Vagina (tissue), 2 donors: ENCODE results near the gene TRNT1.

Experiments
- POLR2A ChIP-seq, 2 donors: fragments of 450-650 bp; IDR thresholded peaks; one replicate each; pipeline ENCODE4 v1.6.1; 2017; ENCODE audit warnings: antibody characterized with exemption in 2 of 2, mild to moderate bottlenecking in 2 of 2, moderate library complexity in 2 of 2
- POLR2AphosphoS5 ChIP-seq, 2 donors: sonication (generic); formaldehyde crosslinking; IDR thresholded peaks; one replicate each; pipeline ENCODE4 v1.9.0; 2017; ENCODE audit warnings: antibody characterized with exemption in 2 of 2, mild to moderate bottlenecking in 2 of 2, low read depth in 1 of 2; ENCODE audit not compliant: insufficient read depth in 1 of 2
- TF ChIP-seq, protein P1 (sequence below), 3 experiments: fragments of 450-650 bp in 2 of 3; fragments of 200-600 bp in 1 of 3; sonication (generic) in 1 of 3; IDR thresholded peaks; one replicate each; pipeline ENCODE4 v1.5.1; 2017 to 2019; ENCODE audit warnings: antibody characterized with exemption in 3 of 3, mild to moderate bottlenecking in 2 of 3, moderate library complexity in 2 of 3

DNA sequence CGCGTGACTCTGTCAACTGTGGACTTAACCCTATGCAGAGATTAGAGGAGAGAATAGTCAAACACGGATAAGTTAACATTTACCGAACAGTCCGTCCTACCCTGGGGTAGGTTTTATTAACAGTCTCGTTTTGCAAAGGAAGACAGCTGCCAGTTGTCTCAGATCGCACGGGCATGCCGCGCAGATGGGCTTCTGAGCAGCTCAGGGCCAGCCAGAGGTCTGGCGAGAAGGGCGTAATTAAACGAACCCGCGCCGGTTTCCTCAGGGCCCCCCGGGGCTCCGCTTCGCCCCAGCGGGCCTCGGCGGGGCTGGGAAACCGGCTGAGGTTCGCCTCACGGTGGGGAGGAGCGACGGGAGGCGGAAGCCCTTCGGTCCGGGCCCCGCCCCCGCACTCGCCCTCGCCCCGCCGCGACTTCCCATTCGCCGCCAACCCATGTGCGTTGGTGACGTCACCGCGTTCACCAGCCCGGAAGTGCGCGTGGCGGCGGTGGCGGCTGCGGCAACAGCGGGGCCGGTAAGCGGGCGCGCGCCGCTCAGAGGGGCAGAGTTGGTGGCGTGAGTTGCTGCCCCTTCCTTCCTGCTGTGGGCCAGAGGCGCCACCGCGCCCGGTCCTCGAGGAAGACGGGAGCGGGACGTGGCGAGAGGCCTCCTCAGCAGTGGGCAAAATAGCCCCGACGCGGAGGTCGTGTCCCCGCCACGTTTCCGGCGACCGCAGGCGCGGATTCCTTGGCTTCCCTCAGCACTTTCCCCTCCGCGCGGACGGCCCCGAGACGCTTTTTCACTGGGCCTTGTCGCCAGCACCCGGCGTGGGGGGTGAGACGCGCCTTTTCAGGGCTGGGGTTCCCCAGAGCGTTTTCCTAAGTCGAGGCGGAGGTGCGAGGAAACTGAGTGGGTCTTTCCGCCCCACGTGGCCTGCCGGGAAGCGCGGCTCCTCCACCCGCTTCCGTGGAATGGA, at the start of gene TRNT1:
- TF ChIP-seq, protein P1, sequence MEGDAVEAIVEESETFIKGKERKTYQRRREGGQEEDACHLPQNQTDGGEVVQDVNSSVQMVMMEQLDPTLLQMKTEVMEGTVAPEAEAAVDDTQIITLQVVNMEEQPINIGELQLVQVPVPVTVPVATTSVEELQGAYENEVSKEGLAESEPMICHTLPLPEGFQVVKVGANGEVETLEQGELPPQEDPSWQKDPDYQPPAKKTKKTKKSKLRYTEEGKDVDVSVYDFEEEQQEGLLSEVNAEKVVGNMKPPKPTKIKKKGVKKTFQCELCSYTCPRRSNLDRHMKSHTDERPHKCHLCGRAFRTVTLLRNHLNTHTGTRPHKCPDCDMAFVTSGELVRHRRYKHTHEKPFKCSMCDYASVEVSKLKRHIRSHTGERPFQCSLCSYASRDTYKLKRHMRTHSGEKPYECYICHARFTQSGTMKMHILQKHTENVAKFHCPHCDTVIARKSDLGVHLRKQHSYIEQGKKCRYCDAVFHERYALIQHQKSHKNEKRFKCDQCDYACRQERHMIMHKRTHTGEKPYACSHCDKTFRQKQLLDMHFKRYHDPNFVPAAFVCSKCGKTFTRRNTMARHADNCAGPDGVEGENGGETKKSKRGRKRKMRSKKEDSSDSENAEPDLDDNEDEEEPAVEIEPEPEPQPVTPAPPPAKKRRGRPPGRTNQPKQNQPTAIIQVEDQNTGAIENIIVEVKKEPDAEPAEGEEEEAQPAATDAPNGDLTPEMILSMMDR (IDR thresholded peaks at IDR 0.05): no peak
- TF ChIP-seq POLR2AphosphoS5 (IDR thresholded peaks at IDR 0.05; ENCODE audit: insufficient read depth in 1 of 2, low read depth in 1 of 2) (peak; percentile 38 to 95), POLR2A (IDR thresholded peaks at IDR 0.05) (peak in 1 of 2 donors; percentile 78)
